ENCODE results near the gene CRTC1.
"Not testable (repeated sequence)": the region's sequence is repeated elsewhere in the genome, so short reads cannot be mapped to it uniquely, and the experiment has no call there.

Gene CRTC1

DNA sequence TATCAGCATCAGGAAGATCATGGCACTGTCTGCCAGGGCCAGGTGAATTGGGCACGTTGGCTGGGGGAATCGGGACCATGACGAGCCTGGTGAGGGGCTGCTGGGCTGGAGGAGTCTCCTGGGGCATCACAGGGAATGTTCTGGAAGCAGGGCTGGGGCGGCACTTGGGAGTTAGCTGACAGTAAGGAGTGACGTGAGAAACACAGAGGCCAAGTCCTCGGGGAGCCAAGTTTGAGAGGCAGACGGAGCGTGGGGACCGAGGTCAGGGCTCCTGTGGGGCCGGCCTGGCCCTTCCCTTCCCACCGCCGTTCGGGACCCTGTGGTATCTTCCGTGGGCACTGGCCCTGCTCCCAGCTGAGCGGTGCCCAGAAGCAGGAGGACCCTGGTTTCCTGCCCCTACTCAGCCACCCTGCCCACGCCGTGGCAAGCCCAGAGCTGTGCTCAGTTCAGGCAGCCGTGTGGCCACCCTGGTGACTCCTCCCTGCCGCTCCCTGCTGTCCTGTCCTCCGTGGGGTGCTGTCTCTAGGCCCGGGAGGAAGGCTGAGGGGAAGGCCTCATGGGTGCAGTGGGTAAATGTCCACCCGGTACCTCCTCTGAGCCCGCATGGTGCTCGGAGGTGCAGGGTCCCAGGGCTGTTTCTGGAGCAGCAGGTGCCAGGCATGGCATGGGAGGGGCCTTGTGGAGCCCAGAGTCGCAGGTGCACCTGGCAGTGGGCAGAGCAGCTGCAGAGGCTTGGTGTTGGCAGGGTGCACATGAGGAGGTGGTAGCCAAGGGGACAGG, 25.2 kb downstream of the CRTC1 start:
- peak; percentile 73 for DNase-seq

DNA sequence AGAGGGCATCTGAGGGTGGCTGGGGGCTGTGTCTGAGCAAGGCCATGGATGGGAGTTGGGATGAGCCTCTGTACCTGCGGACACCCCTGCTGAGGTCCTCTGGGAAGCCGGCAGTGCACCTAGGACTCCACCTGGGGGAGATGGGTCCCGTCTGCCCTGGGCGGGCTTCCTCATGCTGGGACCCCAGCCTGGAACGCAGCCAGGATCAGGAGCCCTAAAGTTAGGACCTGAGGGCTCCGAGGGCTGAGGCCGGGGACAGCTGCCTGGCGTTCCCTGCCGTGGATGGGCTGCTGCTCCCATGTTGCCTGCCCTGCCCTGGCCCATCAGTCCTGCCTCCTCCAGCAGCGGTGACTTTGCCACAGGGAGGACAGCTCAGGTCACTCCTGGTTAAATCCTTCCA, 26.1 kb downstream of the CRTC1 start:
- DNase-seq: no peak

- no peak for DNase-seq
Observed at GRCh38 chr19:18710186-18710585, 26.7 kb downstream of the CRTC1 start.

GRCh38 chr19:18710996-18711751, 27.7 kb downstream of the CRTC1 start:
- no peak for DNase-seq

DNA sequence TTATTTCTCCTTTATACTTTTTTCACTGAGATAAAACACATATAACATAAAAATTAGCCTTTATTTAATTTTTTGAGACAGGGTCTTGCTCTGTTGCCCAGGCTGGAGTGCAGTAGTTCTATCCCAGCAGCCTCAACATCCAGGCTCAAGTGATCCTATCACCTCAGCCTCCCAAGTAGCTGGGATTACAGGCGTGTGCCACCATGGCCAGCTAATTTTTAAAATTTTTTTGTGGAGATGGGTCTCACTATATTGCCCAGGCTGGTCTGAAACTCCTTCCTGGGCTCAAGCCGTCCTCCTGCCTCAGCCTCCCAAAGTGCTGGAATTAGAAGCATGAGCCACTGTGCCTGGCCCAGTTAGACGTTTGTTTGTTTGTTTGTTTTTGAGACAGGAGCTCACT, 28.4 kb downstream of the CRTC1 start:
- DNase-seq: no peak

GRCh38 chr19:18712981-18713380, 29.5 kb downstream of the CRTC1 start:
- no peak for DNase-seq

- no peak for DNase-seq
Observed at GRCh38 chr19:18713550-18714117, 30.2 kb downstream of the CRTC1 start.

DNA sequence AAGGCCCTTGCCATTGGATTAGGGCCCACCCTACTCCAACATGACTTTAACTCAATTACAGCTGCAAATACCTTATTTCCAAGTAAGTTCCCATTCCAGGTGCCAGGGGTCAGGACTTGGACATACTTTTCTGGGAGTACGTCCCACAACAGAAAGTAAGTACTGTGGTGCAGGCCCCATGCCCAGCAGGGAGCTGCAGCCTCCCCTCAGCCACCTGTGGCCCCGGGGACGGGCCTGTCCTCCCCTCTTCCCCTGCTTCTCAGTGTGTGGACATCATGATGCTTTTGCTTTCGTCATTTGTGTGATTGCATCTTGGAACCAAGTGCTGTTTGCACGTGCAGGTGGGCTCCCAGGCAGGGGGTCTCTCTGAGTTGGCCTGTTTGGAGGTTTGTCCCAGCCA, 31.9 kb downstream of the CRTC1 start:
- DNase-seq: no peak

DNA sequence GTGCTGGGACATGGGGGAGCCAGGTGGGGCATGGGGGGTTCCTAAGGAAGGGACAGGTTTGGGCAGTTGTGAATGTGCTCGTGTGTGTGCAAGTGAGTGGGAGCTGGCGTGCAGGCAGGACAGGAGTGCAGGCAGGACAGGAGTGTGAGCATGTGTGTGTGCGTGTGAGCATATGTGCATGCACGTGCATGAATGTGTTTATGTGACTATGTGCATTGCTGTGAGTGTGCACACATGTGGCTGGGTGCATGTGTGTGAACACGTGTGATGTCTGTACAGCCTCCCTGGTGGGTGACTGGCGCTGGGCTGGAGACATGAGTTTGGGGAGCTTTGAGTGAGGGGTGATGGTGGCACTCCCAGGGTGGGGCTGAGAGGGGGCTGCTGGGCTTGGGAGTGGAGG, 33.4 kb downstream of the CRTC1 start:
- no peak for DNase-seq

GRCh38 chr19:18717601-18718000, 34.1 kb downstream of the CRTC1 start:
- DNase-seq: no peak

- no peak for DNase-seq
Observed at GRCh38 chr19:18718015-18718526, 34.6 kb downstream of the CRTC1 start.

DNA sequence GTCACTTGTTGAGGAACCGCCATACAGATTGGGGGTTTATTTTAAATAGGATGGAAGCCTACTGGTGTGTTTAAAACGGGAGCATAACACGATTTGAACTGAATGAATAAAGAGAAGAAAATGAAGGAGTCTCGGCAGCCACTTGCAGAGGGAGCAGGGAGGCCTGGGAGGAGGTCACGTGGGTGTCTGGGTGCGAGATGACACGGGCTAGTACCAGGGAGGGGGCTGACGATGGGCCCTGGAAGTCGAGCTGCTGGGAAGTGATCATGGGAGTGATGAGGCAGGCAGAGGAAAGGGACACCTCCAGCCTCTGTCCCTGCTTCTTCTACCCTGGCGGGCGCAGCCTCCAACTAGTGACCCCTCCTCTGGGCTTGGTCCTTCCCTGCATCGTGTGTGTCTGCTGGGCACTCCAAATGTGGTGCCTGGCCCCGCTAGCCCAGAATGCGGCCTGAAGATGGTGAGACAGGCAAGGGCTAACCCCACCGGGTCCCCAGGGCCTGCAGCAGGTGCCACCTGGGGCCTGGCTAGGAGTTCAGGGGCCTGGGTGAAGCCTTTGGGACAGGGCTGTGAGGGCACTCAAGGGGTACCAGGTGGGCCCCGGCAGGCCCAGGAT, 35.5 kb downstream of the CRTC1 start:
- DNase-seq: no peak

DNA sequence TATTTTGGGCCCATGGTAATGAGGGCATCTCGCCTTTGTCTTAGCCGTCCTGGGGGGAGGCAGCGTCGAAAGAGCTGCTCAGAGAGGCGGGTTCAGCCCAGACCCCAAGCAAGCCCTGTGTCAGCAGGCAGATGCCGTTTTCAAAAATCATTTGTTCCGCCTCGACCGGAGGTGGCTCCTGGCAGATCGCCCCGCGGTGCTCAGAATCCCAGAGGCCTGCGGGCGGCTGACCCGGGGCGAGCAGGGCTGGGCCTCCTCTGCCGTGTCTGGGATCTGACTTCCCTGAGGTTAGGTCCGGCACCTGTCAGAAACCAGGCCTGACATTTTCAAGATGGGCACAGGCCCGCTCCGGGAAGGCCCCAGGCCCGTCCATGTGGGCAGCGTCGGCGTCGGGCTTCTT, 36.1 kb downstream of the CRTC1 start:
- DNase-seq: no peak

DNA sequence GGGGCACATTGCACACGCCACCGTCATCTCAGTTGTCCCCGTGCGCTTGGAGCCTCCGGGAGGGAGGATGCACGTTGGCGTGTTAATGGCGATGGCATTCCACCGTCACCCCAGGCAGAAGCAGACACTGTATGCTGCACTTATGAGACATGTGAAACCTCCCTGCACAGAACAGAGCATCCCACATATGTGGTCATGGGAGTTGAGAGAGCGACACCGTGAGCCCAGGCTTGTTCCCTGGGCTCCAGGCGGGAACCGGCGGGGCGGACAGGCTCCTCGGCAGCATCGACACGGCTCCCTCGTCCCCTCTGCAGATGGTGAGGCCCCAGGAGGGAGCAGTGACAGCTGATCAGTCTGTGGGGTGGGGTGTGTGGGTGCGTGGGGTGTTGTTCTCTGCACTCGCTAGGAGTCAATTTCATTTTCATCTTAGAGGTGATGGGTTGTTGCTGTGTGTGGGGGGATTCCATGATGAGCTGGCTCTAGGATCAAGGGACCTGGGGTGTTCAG, 40.4 kb downstream of the CRTC1 start:
- DNase-seq: no peak

DNA sequence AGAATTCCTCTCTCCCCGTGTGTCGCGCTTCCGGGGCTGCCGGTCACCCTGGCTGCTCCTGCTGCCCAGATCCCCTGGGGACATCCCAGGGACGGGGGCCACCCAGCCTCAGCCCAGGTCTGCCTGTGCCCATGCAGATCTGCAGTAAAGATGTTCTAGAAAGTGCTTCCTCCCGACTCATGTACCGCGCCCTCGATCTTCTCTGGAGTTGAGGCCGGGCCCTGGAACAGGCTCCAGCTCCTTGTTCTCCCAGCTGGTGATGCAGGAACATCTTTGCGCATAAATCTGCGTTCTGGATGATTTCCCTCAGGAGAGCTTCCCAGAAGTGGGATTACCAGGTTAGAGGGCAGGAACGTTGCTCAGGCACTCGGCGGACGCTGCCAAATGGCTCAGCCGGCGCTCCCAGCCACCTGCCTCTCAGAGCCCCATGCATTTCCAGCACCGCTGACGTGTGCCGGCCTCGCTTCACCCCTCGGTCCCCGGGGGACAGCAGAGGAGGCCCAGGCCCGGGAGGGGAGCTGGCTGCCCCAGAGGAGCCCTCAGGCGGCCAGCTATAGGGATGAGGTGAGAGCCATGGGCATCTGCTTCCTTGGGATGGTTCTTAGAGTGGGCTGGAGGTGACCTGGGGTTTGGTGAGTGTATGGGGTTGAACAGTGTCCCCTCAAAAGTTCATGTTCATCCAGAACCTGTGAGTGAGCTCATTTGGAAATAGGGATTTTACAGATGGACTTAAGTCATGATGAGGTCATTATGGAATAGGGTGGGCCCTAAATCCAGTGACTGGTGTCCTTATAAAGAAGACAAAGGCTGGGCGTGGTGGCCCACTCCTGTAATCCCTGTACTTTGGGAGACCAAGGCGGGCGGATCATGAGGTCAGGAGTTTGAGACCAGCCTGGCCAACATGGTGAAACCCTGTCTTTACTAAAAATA, 42.6 kb downstream of the CRTC1 start:
- DNase-seq: no peak

DNA sequence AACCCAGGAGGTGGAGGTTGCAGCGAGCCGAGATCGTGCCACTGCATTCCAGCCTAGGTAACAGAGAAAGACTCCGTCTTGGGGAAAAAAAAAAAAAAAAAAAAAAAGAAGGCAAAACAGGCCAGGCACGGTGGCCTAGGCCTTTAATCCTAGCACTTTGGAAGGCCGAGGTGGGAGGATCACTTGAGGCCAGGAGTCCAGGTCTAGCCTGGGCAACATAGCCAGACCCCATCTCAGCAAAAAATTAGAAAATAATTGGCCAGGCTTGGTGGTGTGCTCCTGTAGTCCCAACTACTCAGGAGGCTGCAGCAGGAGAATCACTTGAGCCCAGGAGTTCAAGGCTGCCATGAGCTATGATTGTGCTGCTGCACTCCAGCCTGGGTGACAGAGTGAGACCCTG, 43.4 kb downstream of the CRTC1 start:
- no peak for DNase-seq

GRCh38 chr19:18727602-18728001, 44.1 kb downstream of the CRTC1 start:
- not testable (repeated sequence) for DNase-seq

- DNase-seq: no peak
Observed at GRCh38 chr19:18729933-18730530, 46.6 kb downstream of the CRTC1 start.

- DNase-seq: no peak
Observed at GRCh38 chr19:18730885-18731513, 47.5 kb downstream of the CRTC1 start.

- no peak for DNase-seq
Observed at GRCh38 chr19:18731562-18732008, 48.1 kb downstream of the CRTC1 start.

DNA sequence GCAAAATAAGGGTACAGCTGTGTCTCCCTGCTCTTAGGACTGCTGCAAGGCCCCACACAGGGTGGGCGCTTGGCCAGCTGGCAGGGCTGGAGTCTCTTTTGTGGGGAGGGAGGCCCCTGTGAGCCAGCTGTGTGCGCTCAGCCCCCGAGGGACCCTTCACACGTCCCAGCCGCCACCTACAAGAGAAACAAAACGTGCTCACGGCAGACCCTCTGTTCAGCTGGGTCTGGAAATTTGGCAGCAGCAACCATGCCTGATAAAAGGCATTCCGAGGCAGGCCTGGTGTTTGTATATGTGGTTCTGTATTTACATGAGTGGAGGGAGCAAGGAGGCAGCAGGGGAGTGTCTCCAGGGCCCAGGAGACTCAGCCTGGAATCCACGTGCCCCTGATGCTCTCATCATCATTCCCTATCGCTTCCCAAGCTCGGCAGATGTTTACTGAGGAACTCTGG, 49.7 kb downstream of the CRTC1 start:
- peak; percentile 30 for DNase-seq

All from COR-L47 (cell line).